ENCODE results near the gene DAP3.

- TF ChIP-seq CTCF (conservative IDR thresholded peaks at IDR 0.05; ENCODE audit: low read length) (no peak), EZH2phosphoT487 (IDR thresholded peaks at IDR 0.05; ENCODE audit: borderline replicate concordance) (no peak)
Measured at GRCh38 chr1:155695608-155696007, 6.7 kb downstream of the DAP3 start.

Data from Loucy (cell line).